A204.1 (cell line): ENCODE measurements around the gene IL20.

Experiments
- FAIRE-seq: peaks from 2 replicates; lab custom pipeline; 2012; peaks lifted over from hg19 to GRCh38; lab: Jason Lieb, UNC

The IL20 gene

GRCh38 chr1:206864939-206865671 is at the start of gene IL20:
IL20 (plus strand) TSS chr1:206865623; CDS start chr1:206865853, 230 bp downstream.
- FAIRE-seq: no peak

GRCh38 chr1:206816390-206817287 is 48.8 kb upstream of the IL20 start:
- no peak for FAIRE-seq

- FAIRE-seq: no peak
Measured at GRCh38 chr1:206821493-206821892, 43.9 kb upstream of the IL20 start.

- no peak for FAIRE-seq
Measured at GRCh38 chr1:206823727-206824126, 41.7 kb upstream of the IL20 start.

- FAIRE-seq: no peak
Measured at GRCh38 chr1:206824331-206824730, 41.1 kb upstream of the IL20 start.

GRCh38 chr1:206826394-206826793 is 39.0 kb upstream of the IL20 start:
- no peak for FAIRE-seq

- FAIRE-seq: no peak
Measured at GRCh38 chr1:206828061-206828460, 37.4 kb upstream of the IL20 start.

- no peak for FAIRE-seq
Measured at GRCh38 chr1:206828765-206829164, 36.7 kb upstream of the IL20 start.

- no peak for FAIRE-seq
Measured at GRCh38 chr1:206829282-206829681, 36.1 kb upstream of the IL20 start.

- no peak for FAIRE-seq
Measured at GRCh38 chr1:206829875-206830274, 35.5 kb upstream of the IL20 start.

GRCh38 chr1:206831650-206832049 is 33.8 kb upstream of the IL20 start:
- no peak for FAIRE-seq

- FAIRE-seq: no peak
Measured at GRCh38 chr1:206832352-206832880, 33.0 kb upstream of the IL20 start.

GRCh38 chr1:206833106-206833680 is 32.2 kb upstream of the IL20 start:
- no peak for FAIRE-seq

- no peak for FAIRE-seq
Measured at GRCh38 chr1:206833801-206834200, 31.6 kb upstream of the IL20 start.

GRCh38 chr1:206834217-206834616 is 31.2 kb upstream of the IL20 start:
- FAIRE-seq: no peak

- no peak for FAIRE-seq
Measured at GRCh38 chr1:206834711-206835110, 30.7 kb upstream of the IL20 start.

- FAIRE-seq: no peak
Measured at GRCh38 chr1:206835186-206835585, 30.2 kb upstream of the IL20 start.

GRCh38 chr1:206836111-206836510 is 29.3 kb upstream of the IL20 start:
- FAIRE-seq: no peak

- FAIRE-seq: no peak
Measured at GRCh38 chr1:206839006-206839560, 26.3 kb upstream of the IL20 start.

GRCh38 chr1:206839857-206840256 is 25.6 kb upstream of the IL20 start:
- FAIRE-seq: no peak

GRCh38 chr1:206841609-206842323 is 23.7 kb upstream of the IL20 start:
- FAIRE-seq: no peak

- no peak for FAIRE-seq
Measured at GRCh38 chr1:206842854-206843253, 22.6 kb upstream of the IL20 start.
